Erythroblast (primary cell): ENCODE results near the gene ARHGDIB.

Experiments
- GATA1 ChIP-seq: IDR thresholded peaks from 2 replicates; pipeline ENCODE4 v1.6.1; 2011; ENCODE audit warnings: low read depth, mild to moderate bottlenecking, control low read depth, low read length, moderate library complexity
- POLR2A ChIP-seq: IDR thresholded peaks from 2 replicates; pipeline ENCODE4 v1.6.1; 2011; ENCODE audit warnings: mild to moderate bottlenecking, low read length

DNA sequence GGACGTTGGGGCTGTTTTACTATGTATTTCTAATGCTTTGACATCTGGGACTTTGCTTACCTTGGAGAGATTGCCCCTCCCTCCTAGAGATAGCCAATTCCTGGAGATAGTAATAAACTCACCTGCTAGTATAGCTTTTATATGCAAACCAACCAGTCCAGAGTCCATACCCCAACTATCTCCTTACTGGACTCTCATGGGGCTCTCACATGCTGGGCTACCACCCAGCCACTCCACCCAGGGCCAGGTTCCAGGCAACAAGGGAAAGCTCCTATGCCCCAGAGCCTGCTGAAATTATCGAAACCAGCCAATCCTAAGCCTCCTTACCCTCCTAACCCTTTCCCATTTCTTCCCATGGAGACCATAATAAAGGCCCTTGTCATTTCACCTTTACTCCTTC is 50.3 kb downstream of the ARHGDIB start:
- TF ChIP-seq POLR2A, result no peak
- no peak for TF ChIP-seq GATA1
